GM19438 (cell line): ENCODE results near the gene HOXC11.

Experiments
- ATAC-seq: cut with Tn5 transposase; IDR thresholded peaks from one replicate; pipeline ENCODE4 v1.9.1; 2021; ENCODE audit warnings: low read depth; ENCODE audit not compliant: unreplicated experiment

Gene HOXC11

GRCh38 chr12:53956251-53956887, 16.6 kb upstream of the HOXC11 start:
- ATAC-seq, result no peak

GRCh38 chr12:53956914-53957536, 15.9 kb upstream of the HOXC11 start:
- ATAC-seq, result no peak

GRCh38 chr12:53958128-53958527, 14.8 kb upstream of the HOXC11 start:
- ATAC-seq, result no peak

GRCh38 chr12:53959314-53959713, 13.6 kb upstream of the HOXC11 start:
- ATAC-seq, result no peak

GRCh38 chr12:53960187-53961024, 12.5 kb upstream of the HOXC11 start:
- ATAC-seq, result no peak

GRCh38 chr12:53961025-53961761, 11.7 kb upstream of the HOXC11 start:
- ATAC-seq, result no peak

- no peak for ATAC-seq
Observed at GRCh38 chr12:53963005-53963404, 9.9 kb upstream of the HOXC11 start.

GRCh38 chr12:53963434-53964314, 9.3 kb upstream of the HOXC11 start:
- no peak for ATAC-seq

- ATAC-seq, result no peak
Observed at GRCh38 chr12:53964315-53964713, 8.6 kb upstream of the HOXC11 start.

- no peak for ATAC-seq
Observed at GRCh38 chr12:53965281-53966084, 7.4 kb upstream of the HOXC11 start.

GRCh38 chr12:53966085-53966384, 6.9 kb upstream of the HOXC11 start:
- no peak for ATAC-seq

- ATAC-seq, result no peak
Observed at GRCh38 chr12:53966385-53967133, 6.4 kb upstream of the HOXC11 start.

- no peak for ATAC-seq
Observed at GRCh38 chr12:53967421-53967925, 5.5 kb upstream of the HOXC11 start.

- ATAC-seq, result no peak
Observed at GRCh38 chr12:53968214-53969127, 4.5 kb upstream of the HOXC11 start.

- no peak for ATAC-seq
Observed at GRCh38 chr12:53969588-53970259, 3.2 kb upstream of the HOXC11 start.

- no peak for ATAC-seq
Observed at GRCh38 chr12:53970451-53970850, 2.5 kb upstream of the HOXC11 start.

GRCh38 chr12:53971129-53971528, 1.8 kb upstream of the HOXC11 start:
- no peak for ATAC-seq
